ENCODE measurements around the gene CFAP46.
"Not testable (repeated sequence)": the region's sequence is repeated elsewhere in the genome, so short reads cannot be mapped to it uniquely, and the experiment has no call there.

CFAP46 gene

GRCh38 chr10:132888446-132888845 lies 53.9 kb downstream of the CFAP46 start:
- not testable (repeated sequence) for H3K36me3 Mint-ChIP-seq; H3K4me1 Mint-ChIP-seq (ENCODE audit: low read depth); H3K4me3 Mint-ChIP-seq; H3K9me3 Mint-ChIP-seq (ENCODE audit: low read depth); H3K27ac Mint-ChIP-seq
- peaks cover 12% of the 10 kb centered on the region for H3K27me3 Mint-ChIP-seq

GRCh38 chr10:132886211-132887099 lies 55.9 kb downstream of the CFAP46 start:
- Mint-ChIP-seq H3K9me3 (ENCODE audit: low read depth) (no peaks in the 10 kb centered on the region), H3K4me1 (ENCODE audit: low read depth) (no peaks in the 10 kb centered on the region), H3K27me3 (peaks cover 4% of the 10 kb centered on the region), H3K36me3 (no peaks in the 10 kb centered on the region), H3K4me3 (no peak overlapping the region), H3K27ac (no peak overlapping the region)

GRCh38 chr10:132885451-132886210 lies 56.7 kb downstream of the CFAP46 start:
- Mint-ChIP-seq H3K27me3 (peaks cover 4% of the 10 kb centered on the region), H3K36me3 (no peaks in the 10 kb centered on the region), H3K4me3 (no peak overlapping the region), H3K4me1 (ENCODE audit: low read depth) (no peaks in the 10 kb centered on the region), H3K27ac (no peak overlapping the region), H3K9me3 (ENCODE audit: low read depth) (no peaks in the 10 kb centered on the region)

GRCh38 chr10:132884691-132885271 lies 57.6 kb downstream of the CFAP46 start:
- Mint-ChIP-seq H3K27me3 (no peaks in the 10 kb centered on the region), H3K4me1 (ENCODE audit: low read depth) (no peaks in the 10 kb centered on the region), H3K27ac (no peak overlapping the region), H3K9me3 (ENCODE audit: low read depth) (no peaks in the 10 kb centered on the region), H3K4me3 (no peak overlapping the region), H3K36me3 (no peaks in the 10 kb centered on the region)

- Mint-ChIP-seq H3K36me3 (no peaks in the 10 kb centered on the region), H3K4me1 (ENCODE audit: low read depth) (no peaks in the 10 kb centered on the region), H3K27ac (no peak overlapping the region), H3K9me3 (ENCODE audit: low read depth) (no peaks in the 10 kb centered on the region), H3K27me3 (peaks cover under 1% of the 10 kb centered on the region), H3K4me3 (no peak overlapping the region)
Observed at GRCh38 chr10:132884041-132884440, 58.3 kb downstream of the CFAP46 start.

GRCh38 chr10:132883391-132883881 lies 58.9 kb downstream of the CFAP46 start:
- no peaks in the 10 kb centered on the region for H3K4me1 Mint-ChIP-seq (ENCODE audit: low read depth)
- no peaks in the 10 kb centered on the region for H3K9me3 Mint-ChIP-seq (ENCODE audit: low read depth)
- peaks cover 2% of the 10 kb centered on the region for H3K27me3 Mint-ChIP-seq
- no peak overlapping the region for H3K27ac Mint-ChIP-seq
- no peaks in the 10 kb centered on the region for H3K36me3 Mint-ChIP-seq
- no peak overlapping the region for H3K4me3 Mint-ChIP-seq

GRCh38 chr10:132882069-132882951 lies 60.1 kb downstream of the CFAP46 start:
- no peak overlapping the region for H3K4me3 Mint-ChIP-seq
- no peak overlapping the region for H3K27ac Mint-ChIP-seq
- no peaks in the 10 kb centered on the region for H3K9me3 Mint-ChIP-seq (ENCODE audit: low read depth)
- no peaks in the 10 kb centered on the region for H3K4me1 Mint-ChIP-seq (ENCODE audit: low read depth)
- H3K27me3 Mint-ChIP-seq: peaks cover 3% of the 10 kb centered on the region
- no peaks in the 10 kb centered on the region for H3K36me3 Mint-ChIP-seq

- Mint-ChIP-seq H3K4me1 (ENCODE audit: low read depth) (no peaks in the 10 kb centered on the region), H3K9me3 (ENCODE audit: low read depth) (no peaks in the 10 kb centered on the region), H3K36me3 (no peaks in the 10 kb centered on the region), H3K4me3 (no peak overlapping the region), H3K27ac (no peak overlapping the region), H3K27me3 (peaks cover 3% of the 10 kb centered on the region)
Observed at GRCh38 chr10:132881186-132881920, 61.0 kb downstream of the CFAP46 start.

GRCh38 chr10:132880128-132880981 lies 62.0 kb downstream of the CFAP46 start:
- H3K4me1 Mint-ChIP-seq (ENCODE audit: low read depth): no peaks in the 10 kb centered on the region
- peaks cover 10% of the 10 kb centered on the region for H3K27me3 Mint-ChIP-seq
- H3K27ac Mint-ChIP-seq: no peak overlapping the region
- no peak overlapping the region for H3K4me3 Mint-ChIP-seq
- no peaks in the 10 kb centered on the region for H3K36me3 Mint-ChIP-seq
- peaks cover under 1% of the 10 kb centered on the region for H3K9me3 Mint-ChIP-seq (ENCODE audit: low read depth)

- Mint-ChIP-seq H3K9me3 (ENCODE audit: low read depth) (peaks cover 4% of the 10 kb centered on the region), H3K36me3 (no peaks in the 10 kb centered on the region), H3K27ac (no peak overlapping the region), H3K4me3 (no peak overlapping the region), H3K4me1 (ENCODE audit: low read depth) (no peaks in the 10 kb centered on the region), H3K27me3 (peaks cover 12% of the 10 kb centered on the region)
Observed at GRCh38 chr10:132879408-132880127, 62.8 kb downstream of the CFAP46 start.

GRCh38 chr10:132878730-132879407 lies 63.5 kb downstream of the CFAP46 start:
- peaks cover 12% of the 10 kb centered on the region for H3K27me3 Mint-ChIP-seq
- peaks cover 4% of the 10 kb centered on the region for H3K9me3 Mint-ChIP-seq (ENCODE audit: low read depth)
- no peak overlapping the region for H3K27ac Mint-ChIP-seq
- H3K4me1 Mint-ChIP-seq (ENCODE audit: low read depth): no peaks in the 10 kb centered on the region
- no peaks in the 10 kb centered on the region for H3K36me3 Mint-ChIP-seq
- H3K4me3 Mint-ChIP-seq: no peak overlapping the region

GRCh38 chr10:132878091-132878729 lies 64.2 kb downstream of the CFAP46 start:
- H3K36me3 Mint-ChIP-seq: no peaks in the 10 kb centered on the region
- no peak overlapping the region for H3K4me3 Mint-ChIP-seq
- no peaks in the 10 kb centered on the region for H3K4me1 Mint-ChIP-seq (ENCODE audit: low read depth)
- H3K27me3 Mint-ChIP-seq: peaks cover 12% of the 10 kb centered on the region
- H3K9me3 Mint-ChIP-seq (ENCODE audit: low read depth): peaks cover 4% of the 10 kb centered on the region
- no peak overlapping the region for H3K27ac Mint-ChIP-seq
